ENCODE measurements around the gene TTC7B.

The TTC7B gene

GRCh38 chr14:90698379-90698869, 117.8 kb downstream of the TTC7B start:
- TF ChIP-seq REST (IDR thresholded peaks at IDR 0.05; ENCODE audit: insufficient read depth in 1 of 2, low read depth in 2 of 2, low read length in 2 of 2) (no peak), FOXP2 (optimal IDR thresholded peaks at IDR 0.05; ENCODE audit: borderline replicate concordance, extremely low read depth, extremely low read length, insufficient read depth) (no peak), POLR2AphosphoS5 (IDR thresholded peaks at IDR 0.05; ENCODE audit: low read depth, low read length) (no peak), TAF1 (IDR thresholded peaks at IDR 0.05; ENCODE audit: borderline replicate concordance, insufficient read depth, low read length) (no peak), SIN3A (IDR thresholded peaks at IDR 0.05; ENCODE audit: borderline replicate concordance, insufficient read depth, low read length) (no peak)

GRCh38 chr14:90697577-90698206, 118.5 kb downstream of the TTC7B start:
- no peak for TF ChIP-seq REST (IDR thresholded peaks at IDR 0.05; ENCODE audit: insufficient read depth in 1 of 2, low read depth in 2 of 2, low read length in 2 of 2)

GRCh38 chr14:90697132-90697531, 119.1 kb downstream of the TTC7B start:
- TF ChIP-seq SIN3A (IDR thresholded peaks at IDR 0.05; ENCODE audit: borderline replicate concordance, insufficient read depth, low read length) = no peak
- no peak for TF ChIP-seq FOXP2 (optimal IDR thresholded peaks at IDR 0.05; ENCODE audit: borderline replicate concordance, extremely low read depth, extremely low read length, insufficient read depth)
- no peak for TF ChIP-seq POLR2AphosphoS5 (IDR thresholded peaks at IDR 0.05; ENCODE audit: low read depth, low read length)
- TF ChIP-seq REST (IDR thresholded peaks at IDR 0.05; ENCODE audit: insufficient read depth in 1 of 2, low read depth in 2 of 2, low read length in 2 of 2) = no peak
- TF ChIP-seq TAF1 (IDR thresholded peaks at IDR 0.05; ENCODE audit: borderline replicate concordance, insufficient read depth, low read length) = no peak

- TF ChIP-seq POLR2AphosphoS5 (IDR thresholded peaks at IDR 0.05; ENCODE audit: low read depth, low read length) = no peak
- no peak for TF ChIP-seq FOXP2 (optimal IDR thresholded peaks at IDR 0.05; ENCODE audit: borderline replicate concordance, extremely low read depth, extremely low read length, insufficient read depth)
- TF ChIP-seq REST (IDR thresholded peaks at IDR 0.05; ENCODE audit: insufficient read depth in 1 of 2, low read depth in 2 of 2, low read length in 2 of 2) = no peak
- no peak for TF ChIP-seq TAF1 (IDR thresholded peaks at IDR 0.05; ENCODE audit: borderline replicate concordance, insufficient read depth, low read length)
- TF ChIP-seq SIN3A (IDR thresholded peaks at IDR 0.05; ENCODE audit: borderline replicate concordance, insufficient read depth, low read length) = no peak
Observed at GRCh38 chr14:90696720-90697119, 119.5 kb downstream of the TTC7B start.
